ENCODE measurements around the gene INPP5A.
A peak's percentile ranks its signal among the peaks of the same experiment; 100 is the strongest.

Gene INPP5A

GRCh38 chr10:132579027-132579859 is 41.7 kb downstream of the INPP5A start:
- Histone ChIP-seq H3K27ac (ENCODE audit: low read depth, low read length) (no peak overlapping the region), H3K79me2 (ENCODE audit: control insufficient read depth, insufficient read depth, low read length, poor library complexity) (peaks cover 4% of the 10 kb centered on the region)

DNA sequence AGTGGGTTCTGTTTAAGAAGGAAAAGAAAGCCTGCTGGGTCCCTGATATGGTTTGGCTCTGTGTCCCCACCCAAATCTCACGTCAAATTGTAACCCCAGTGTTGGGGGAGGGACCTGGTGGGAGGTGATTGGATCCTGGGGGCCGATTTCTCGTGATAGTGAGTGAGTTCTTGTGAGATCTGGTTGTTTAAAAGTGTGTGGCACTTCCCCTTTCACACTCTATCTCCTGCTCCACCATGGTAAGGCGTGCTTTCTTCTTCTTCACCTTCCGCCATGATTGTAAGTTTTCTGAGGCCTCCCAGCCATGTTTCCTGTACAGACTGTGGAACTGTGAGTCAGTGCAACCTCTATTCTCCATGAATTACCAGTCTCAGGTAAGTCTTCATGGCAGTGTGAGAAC is 42.6 kb downstream of the INPP5A start:
- Histone ChIP-seq H3K9ac (ENCODE audit: low read length) (no peak overlapping the region), H2BK120ac (ENCODE audit: insufficient read depth, low read length, poor library complexity) (no peak overlapping the region), H3K4me3 (ENCODE audit: low read depth, low read length) (no peak overlapping the region), H3K27me3 (ENCODE audit: insufficient read depth, low read length) (no peaks in the 10 kb centered on the region), H4K12ac (ENCODE audit: low read depth, low read length) (no peak overlapping the region), H3K4me2 (ENCODE audit: low read length) (no peak overlapping the region), H2AFZ (ENCODE audit: insufficient read depth, low read length, poor library complexity) (no peak overlapping the region), H3K27ac (ENCODE audit: low read depth, low read length) (no peak overlapping the region), H3K79me1 (ENCODE audit: low read length) (peaks cover 7% of the 10 kb centered on the region), H3K4me1 (ENCODE audit: control insufficient read depth in 1 of 2, insufficient read depth in 2 of 2, low read length in 2 of 2) (peaks cover 13 to 15% of the 10 kb centered on the region in 2 experiments), H4K91ac (ENCODE audit: low read depth, low read length) (no peak overlapping the region), H3K18ac (ENCODE audit: low read length) (no peak overlapping the region), H3K36me3 (ENCODE audit: control insufficient read depth in 1 of 2, insufficient read depth in 2 of 2, low read length in 2 of 2) (peaks cover 0 to 2% of the 10 kb centered on the region in 2 experiments), H2AK5ac (ENCODE audit: low read length) (no peak overlapping the region), H4K8ac (ENCODE audit: low read depth, low read length) (no peak overlapping the region), H2BK5ac (ENCODE audit: low read depth, low read length, poor library complexity) (no peak overlapping the region), H2BK12ac (ENCODE audit: low read length) (no peak overlapping the region), H3K14ac (ENCODE audit: low read length) (no peak overlapping the region), H3K23ac (ENCODE audit: low read length) (no peak overlapping the region), H3K9me3 (ENCODE audit: insufficient read depth, low read depth, low read length) (no peaks in the 10 kb centered on the region), H3K79me2 (ENCODE audit: control insufficient read depth, insufficient read depth, low read length, poor library complexity) (peaks cover 3% of the 10 kb centered on the region), H3K4ac (ENCODE audit: low read depth, low read length) (no peak overlapping the region)
- no CpG with 5 or more reads among the region's 5 CpGs for WGBS (ENCODE audit: extremely low coverage, insufficient coverage, insufficient read length)
- DNase-seq: no peak

More at GRCh38 chr10:132579027-132579859, 41.7 kb downstream of the INPP5A start:
- H3K27me3 ChIP-seq (ENCODE audit: insufficient read depth, low read length): no peaks in the 10 kb centered on the region
- H3K18ac ChIP-seq (ENCODE audit: low read length): peak overlapping the region; percentile 11
- no peak overlapping the region for H2BK120ac ChIP-seq (ENCODE audit: insufficient read depth, low read length, poor library complexity)
- H4K91ac ChIP-seq (ENCODE audit: low read depth, low read length): no peak overlapping the region
- H4K12ac ChIP-seq (ENCODE audit: low read depth, low read length): no peak overlapping the region
- no peak overlapping the region for H3K4me3 ChIP-seq (ENCODE audit: low read depth, low read length)
- H3K36me3 ChIP-seq (ENCODE audit: control insufficient read depth in 1 of 2, insufficient read depth in 2 of 2, low read length in 2 of 2): peaks cover 0 to 2% of the 10 kb centered on the region in 2 experiments
- DNase-seq: no peak
- no peak overlapping the region for H2BK12ac ChIP-seq (ENCODE audit: low read length)
- no peak overlapping the region for H3K9ac ChIP-seq (ENCODE audit: low read length)
- H2AFZ ChIP-seq (ENCODE audit: insufficient read depth, low read length, poor library complexity): no peak overlapping the region
- no peak overlapping the region for H3K14ac ChIP-seq (ENCODE audit: low read length)
- no peak overlapping the region for H2AK5ac ChIP-seq (ENCODE audit: low read length)
- no peak overlapping the region for H4K8ac ChIP-seq (ENCODE audit: low read depth, low read length)
- H3K4me1 ChIP-seq (ENCODE audit: control insufficient read depth in 1 of 2, insufficient read depth in 2 of 2, low read length in 2 of 2): peaks cover 18 to 20% of the 10 kb centered on the region in 2 experiments
- no CpG with 5 or more reads among the region's 29 CpGs for WGBS (ENCODE audit: extremely low coverage, insufficient coverage, insufficient read length)
- no peaks in the 10 kb centered on the region for H3K9me3 ChIP-seq (ENCODE audit: insufficient read depth, low read depth, low read length)
- H2BK5ac ChIP-seq (ENCODE audit: low read depth, low read length, poor library complexity): no peak overlapping the region
- no peak overlapping the region for H3K4ac ChIP-seq (ENCODE audit: low read depth, low read length)
- H3K23ac ChIP-seq (ENCODE audit: low read length): no peak overlapping the region
- H3K4me2 ChIP-seq (ENCODE audit: low read length): no peak overlapping the region
- H3K79me1 ChIP-seq (ENCODE audit: low read length): peaks cover 12% of the 10 kb centered on the region

GRCh38 chr10:132580617-132581016 is 43.0 kb downstream of the INPP5A start:
- H3K18ac ChIP-seq (ENCODE audit: low read length): no peak overlapping the region
- no peak overlapping the region for H3K27ac ChIP-seq (ENCODE audit: low read depth, low read length)
- no CpG with 5 or more reads among the region's 1 CpG for WGBS (ENCODE audit: extremely low coverage, insufficient coverage, insufficient read length)

GRCh38 chr10:132582137-132582536 is 44.5 kb downstream of the INPP5A start:
- H2BK5ac ChIP-seq (ENCODE audit: low read depth, low read length, poor library complexity): no peak overlapping the region
- no peak overlapping the region for H2BK12ac ChIP-seq (ENCODE audit: low read length)
- H3K27ac ChIP-seq (ENCODE audit: low read depth, low read length): no peak overlapping the region
- H3K79me2 ChIP-seq (ENCODE audit: control insufficient read depth, insufficient read depth, low read length, poor library complexity): no peaks in the 10 kb centered on the region
- no peaks in the 10 kb centered on the region for H3K27me3 ChIP-seq (ENCODE audit: insufficient read depth, low read length)
- WGBS (ENCODE audit: extremely low coverage, insufficient coverage, insufficient read length): no CpG with 5 or more reads among the region's 4 CpGs
- H2AFZ ChIP-seq (ENCODE audit: insufficient read depth, low read length, poor library complexity): no peak overlapping the region
- H3K4me3 ChIP-seq (ENCODE audit: low read depth, low read length): no peak overlapping the region
- H3K79me1 ChIP-seq (ENCODE audit: low read length): no peaks in the 10 kb centered on the region
- H3K4me2 ChIP-seq (ENCODE audit: low read length): no peak overlapping the region
- no peak overlapping the region for H4K91ac ChIP-seq (ENCODE audit: low read depth, low read length)
- H3K4ac ChIP-seq (ENCODE audit: low read depth, low read length): no peak overlapping the region
- H3K23ac ChIP-seq (ENCODE audit: low read length): no peak overlapping the region
- H2BK120ac ChIP-seq (ENCODE audit: insufficient read depth, low read length, poor library complexity): no peak overlapping the region
- H2AK5ac ChIP-seq (ENCODE audit: low read length): no peak overlapping the region
- H3K18ac ChIP-seq (ENCODE audit: low read length): no peak overlapping the region
- H3K36me3 ChIP-seq (ENCODE audit: control insufficient read depth in 1 of 2, insufficient read depth in 2 of 2, low read length in 2 of 2): peaks cover under 1 to 2% of the 10 kb centered on the region in 2 experiments
- peaks cover 0 to 5% of the 10 kb centered on the region in 2 experiments for H3K4me1 ChIP-seq (ENCODE audit: control insufficient read depth in 1 of 2, insufficient read depth in 2 of 2, low read length in 2 of 2)
- H3K9me3 ChIP-seq (ENCODE audit: insufficient read depth, low read depth, low read length): no peaks in the 10 kb centered on the region
- no peak overlapping the region for H4K12ac ChIP-seq (ENCODE audit: low read depth, low read length)
- no peak overlapping the region for H3K9ac ChIP-seq (ENCODE audit: low read length)
- H3K14ac ChIP-seq (ENCODE audit: low read length): no peak overlapping the region
- DNase-seq: no peak
- H4K8ac ChIP-seq (ENCODE audit: low read depth, low read length): no peak overlapping the region

More at GRCh38 chr10:132580617-132581016, 43.0 kb downstream of the INPP5A start:
- Histone ChIP-seq H3K4me2 (ENCODE audit: low read length) (no peak overlapping the region), H4K91ac (ENCODE audit: low read depth, low read length) (no peak overlapping the region), H2BK12ac (ENCODE audit: low read length) (no peak overlapping the region), H3K27me3 (ENCODE audit: insufficient read depth, low read length) (no peaks in the 10 kb centered on the region), H4K12ac (ENCODE audit: low read depth, low read length) (no peak overlapping the region), H2AFZ (ENCODE audit: insufficient read depth, low read length, poor library complexity) (no peak overlapping the region), H3K79me1 (ENCODE audit: low read length) (peaks cover 6% of the 10 kb centered on the region), H3K4me1 (ENCODE audit: control insufficient read depth in 1 of 2, insufficient read depth in 2 of 2, low read length in 2 of 2) (peaks cover 8 to 10% of the 10 kb centered on the region in 2 experiments), H3K9me3 (ENCODE audit: insufficient read depth, low read depth, low read length) (no peaks in the 10 kb centered on the region), H3K79me2 (ENCODE audit: control insufficient read depth, insufficient read depth, low read length, poor library complexity) (peaks cover 3% of the 10 kb centered on the region), H3K4me3 (ENCODE audit: low read depth, low read length) (no peak overlapping the region), H4K8ac (ENCODE audit: low read depth, low read length) (no peak overlapping the region), H2BK5ac (ENCODE audit: low read depth, low read length, poor library complexity) (no peak overlapping the region), H3K4ac (ENCODE audit: low read depth, low read length) (no peak overlapping the region), H3K9ac (ENCODE audit: low read length) (no peak overlapping the region), H3K14ac (ENCODE audit: low read length) (no peak overlapping the region), H3K36me3 (ENCODE audit: control insufficient read depth in 1 of 2, insufficient read depth in 2 of 2, low read length in 2 of 2) (peaks cover 0 to 2% of the 10 kb centered on the region in 2 experiments), H3K23ac (ENCODE audit: low read length) (no peak overlapping the region), H2AK5ac (ENCODE audit: low read length) (no peak overlapping the region), H2BK120ac (ENCODE audit: insufficient read depth, low read length, poor library complexity) (no peak overlapping the region)
- no peak for DNase-seq
